GM12878 (cell line): ENCODE results near the gene LRBA. TPM values are rescaled to one million over a fixed set of nuclear protein-coding genes. Genes with fewer than 3 reads are reported as not detected.

Source experiments
- ATAC-seq: fragments of 200-7000 bp; cut with Tn5 transposase; 3 replicates; pipeline ENCODE4 v1.9.1; 2020; ENCODE audit warnings: mild to moderate bottlenecking, moderate library complexity
- BruUV-seq: library from RNA; stranded (reverse); fragments of 400-500 nt; replicated peaks from 2 replicates; lab custom pipeline; 2021; lab: Mats Ljungman, UMichigan
- CTCF ChIA-PET: fragments of 300-600 bp; sonication (Branson Sonifier 250); formaldehyde crosslinking; extraction: SDS; loops from one replicate; lab custom pipeline; 2021; ENCODE audit warnings: inconsistent platforms; lab: Yijun Ruan, JAX
- POLR2A ChIA-PET: fragments of 350-600 bp; formaldehyde crosslinking; extraction: SDS; loops from one replicate; lab custom pipeline; 2021; ENCODE audit warnings: inconsistent platforms; lab: Charles Lee
- RAD21 ChIA-PET: fragments of 300-600 bp; sonication (Branson Sonifier 250); formaldehyde crosslinking; loops from one replicate; lab custom pipeline; 2023; ENCODE audit warnings: antibody characterized with exemption; ENCODE audit not compliant: unreplicated experiment; lab: Charles Lee
- SMC1A ChIA-PET: fragments of 300-600 bp; sonication (Branson Sonifier 250); formaldehyde crosslinking; loops from one replicate; lab custom pipeline; 2023; ENCODE audit not compliant: unreplicated experiment, uncharacterized antibody; lab: Charles Lee
- DNase-seq: peaks from one replicate; pipeline ENCODE4 v3.0.0-alpha.2; 2011; ENCODE audit warnings: low read depth, low spot score
- FAIRE-seq: peaks from 3 replicates; lab custom pipeline; 2011; peaks lifted over from hg19 to GRCh38; lab: Jason Lieb, UNC
- H2AFZ ChIP-seq: 2 replicates; pipeline ENCODE4 v1.6.0; 2011; ENCODE audit warnings: low read depth, low read length, control low read depth; ENCODE audit not compliant: control insufficient read depth
- H3K27ac ChIP-seq: 2 replicates; pipeline ENCODE4 v1.5.1; 2011; ENCODE audit warnings: control low read depth; ENCODE audit not compliant: control insufficient read depth, insufficient read depth
- H3K27me3 ChIP-seq, 2 experiments: replicated peaks in 1 of 2; 2 replicates each; pipeline versions ENCODE4 v1.6.0 to v1.6.1; 2011; ENCODE audit warnings: low read length in 1 of 2; ENCODE audit not compliant: control insufficient read depth in 2 of 2, insufficient read depth in 2 of 2
- H3K36me3 ChIP-seq, 2 experiments: 2 replicates each; pipeline ENCODE4 v1.5.1; 2011; ENCODE audit warnings: low read length in 1 of 2; ENCODE audit not compliant: control insufficient read depth in 2 of 2, insufficient read depth in 2 of 2
- H3K4me1 ChIP-seq: 2 replicates; pipeline ENCODE4 v1.6.1; 2011; ENCODE audit warnings: mild to moderate bottlenecking, low read length, moderate library complexity, mixed read lengths; ENCODE audit not compliant: control insufficient read depth, insufficient read depth
- H3K4me2 ChIP-seq: 2 replicates; pipeline ENCODE4 v1.6.0; 2011; ENCODE audit warnings: control low read depth; ENCODE audit not compliant: control insufficient read depth, insufficient read depth
- H3K4me3 ChIP-seq: fragments of 200-600 bp; sonication (generic); 2 replicates; pipeline ENCODE4 v1.5.1; 2016
- H3K79me2 ChIP-seq: 2 replicates; pipeline ENCODE4 v1.6.0; 2011; ENCODE audit warnings: low read length; ENCODE audit not compliant: control insufficient read depth, insufficient read depth
- H3K9ac ChIP-seq: 2 replicates; pipeline ENCODE4 v1.8.0; 2011; ENCODE audit warnings: low read length, control low read depth, mixed read lengths; ENCODE audit not compliant: control insufficient read depth, insufficient read depth
- H3K9me3 ChIP-seq: replicated peaks from 3 replicates; pipeline ENCODE4 v1.5.1; 2011; ENCODE audit warnings: mild to moderate bottlenecking, low read length; ENCODE audit not compliant: control insufficient read depth, insufficient read depth
- H4K20me1 ChIP-seq: 2 replicates; pipeline ENCODE4 v1.6.0; 2011; ENCODE audit not compliant: control insufficient read depth, insufficient read depth
- HDGF ChIP-seq: fragments of 450-650 bp; IDR thresholded peaks from 2 replicates; pipeline ENCODE4 v1.6.1; 2016; ENCODE audit warnings: antibody characterized with exemption
- IKZF1 ChIP-seq: fragments of 450-650 bp; conservative IDR thresholded peaks from 2 replicates; pipeline ENCODE4 v1.6.1; 2017; ENCODE audit warnings: antibody characterized with exemption, mild to moderate bottlenecking
- MYC ChIP-seq: IDR thresholded peaks from 2 replicates; pipeline ENCODE4 v1.6.1; 2011; ENCODE audit warnings: mild to moderate bottlenecking, low read length, moderate library complexity, inconsistent platforms; ENCODE audit not compliant: insufficient read depth, insufficient replicate concordance, insufficient read length, severe bottlenecking
- NFXL1 ChIP-seq: fragments of 450-650 bp; IDR thresholded peaks from 2 replicates; pipeline ENCODE4 v1.6.1; 2017; ENCODE audit warnings: antibody characterized with exemption, mild to moderate bottlenecking, borderline replicate concordance
- PML ChIP-seq: IDR thresholded peaks from 2 replicates; pipeline ENCODE4 v1.6.1; 2012; ENCODE audit warnings: low read length, inconsistent platforms
- RFX5 ChIP-seq: IDR thresholded peaks from 2 replicates; pipeline ENCODE4 v1.6.1; 2011; ENCODE audit warnings: low read depth, low read length, improper control_type of control experiment
- ZSCAN29 ChIP-seq: fragments of 450-650 bp; IDR thresholded peaks from 2 replicates; pipeline ENCODE4 v1.6.1; 2017; ENCODE audit warnings: mild to moderate bottlenecking, moderate library complexity
- WGBS: methylation state at CpG from one replicate; pipeline ENCODE4 v1.1.6; 2016; ENCODE audit warnings: low lambda C conversion rate; ENCODE audit not compliant: insufficient replicate concordance, insufficient coverage; ENCODE audit errors: missing lambda C conversion rate; 5-methylcytosine and 5-hydroxymethylcytosine counted together
- in situ Hi-C: fragments of 300-500 bp; cut with MboI; formaldehyde crosslinking; loops from 9 replicates; pipeline ENCODE4 v1.14.3; 2018; ENCODE audit warnings: mixed read lengths
- intact Hi-C: fragments of 100-400 bp; cut with micrococcal nuclease; formaldehyde crosslinking; loops from one replicate; pipeline ENCODE4 v1.14.2; 2022; ENCODE audit not compliant: unreplicated experiment
- polyA plus RNA-seq, 11 experiments: library from polyadenylated mRNA; depleted of rRNA in 4 of 11; unstranded in 6 of 11; stranded (reverse) in 5 of 11; fragments of >200 nt; fragmentation: Nextera tagmentation in 4 of 11; fragmentation: Illumina TruSeq in 1 of 11; extraction: Ambion mirVana in 4 of 11; extraction: Trizol in 1 of 11; gene quantifications; 1 replicate in 1 of 11; 2 replicates in 10 of 11; pipeline versions ENCODE4 v1.2.1 to v1.2.3, GENCODE V29; 2011 to 2016; ENCODE audit warnings: inconsistent platforms in 2 of 11, missing spikeins in 2 of 11, low read depth in 1 of 11
- total RNA-seq, 4 experiments: library from RNA; depleted of rRNA in 3 of 4; stranded (reverse); fragments of >200 nt in 3 of 4; fragmentation: Illumina TruSeq in 1 of 4; extraction: Trizol in 1 of 4; gene quantifications; 2 replicates each; pipeline versions ENCODE4 v1.2.1 to v1.2.3, GENCODE V29; 2013 to 2021
- TF ChIP-seq, protein P1 (sequence below): fragments of 450-650 bp; IDR thresholded peaks from 2 replicates; pipeline ENCODE4 v1.6.1; 2017; ENCODE audit warnings: low read depth, mild to moderate bottlenecking, moderate library complexity
- TF ChIP-seq, protein P2 (sequence below): fragments of 450-650 bp; IDR thresholded peaks from 2 replicates; pipeline ENCODE4 v1.6.1; 2017; ENCODE audit warnings: mild to moderate bottlenecking

LRBA gene
- total and polyA plus RNA-seq, 10 of the 15 experiments (the other 5 are each of a cell fraction or from before 2014, with no cell fraction given), result 20.3 to 93.4 (median 55.0) TPM

DNA sequence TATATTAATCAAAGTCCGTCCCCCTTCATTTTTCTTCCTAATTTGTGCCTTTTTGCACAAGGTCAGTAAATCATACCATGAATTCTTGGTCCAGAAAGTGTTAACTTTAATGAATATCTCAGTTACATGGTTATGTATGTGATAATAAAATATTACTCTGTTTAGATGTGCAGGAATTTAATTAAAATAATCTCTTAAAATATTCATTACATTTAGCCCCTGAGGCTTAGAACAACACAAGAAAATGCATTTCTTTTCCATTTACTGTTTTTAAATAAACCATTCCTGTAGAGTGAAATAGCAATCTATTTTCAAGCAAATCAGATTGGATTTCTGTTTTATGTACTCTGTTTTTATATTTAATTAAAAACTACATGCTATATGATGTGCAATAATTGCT is 415.5 kb downstream of the LRBA start:
- Histone ChIP-seq H3K79me2 (no peaks in the 10 kb centered on the region), H2AFZ (no peak overlapping the region), H3K9me3 (no peaks in the 10 kb centered on the region), H3K27me3 (no peaks in the 10 kb centered on the region), H3K4me2 (no peak overlapping the region), H4K20me1 (no peaks in the 10 kb centered on the region), H3K4me3 (no peak overlapping the region), H3K9ac (no peak overlapping the region), H3K27ac (no peak overlapping the region), H3K36me3 (no peaks in the 10 kb centered on the region), H3K4me1 (no peaks in the 10 kb centered on the region)
- no peak for ATAC-seq
- in situ Hi-C loops (no loop called here), intact Hi-C loops (loop anchor here (10.0 kb wide), 1 partner anchor 305 kb away; no protein-coding TSS in a partner anchor)
- ChIA-PET POLR2A (no interaction called here), CTCF (no interaction called here), SMC1A (no interaction called here), RAD21 (no interaction called here)
- TF ChIP-seq MYC, result no peak
- no peak for TF ChIP-seq ZSCAN29
- no peak for TF ChIP-seq IKZF1
- TF ChIP-seq NFXL1, result no peak
- TF ChIP-seq HDGF, result no peak
- no TSS peak for BruUV-seq
- no peak for DNase-seq
- FAIRE-seq, result no peak
- 96% methylated on average over 1 of the region's 1 CpG for WGBS

DNA sequence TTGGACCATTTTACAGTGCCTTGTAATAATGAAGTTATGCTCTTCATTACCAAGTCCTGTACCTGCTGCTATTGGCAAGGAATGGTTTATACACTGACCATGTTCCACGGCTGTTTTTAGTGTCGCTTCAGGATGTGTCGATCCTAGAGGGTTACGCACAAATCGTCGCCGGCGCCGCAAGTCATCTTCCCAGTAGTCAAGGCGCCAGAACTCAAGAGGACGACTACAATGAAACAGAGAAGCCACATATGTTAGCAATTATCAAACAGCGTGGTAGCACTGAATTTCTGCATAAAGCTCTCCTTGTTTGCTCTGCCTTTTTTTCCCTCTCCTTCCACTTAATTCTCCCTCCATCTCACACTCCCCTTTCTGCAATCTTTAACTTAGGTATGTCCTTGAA is 416.2 kb downstream of the LRBA start:
- H3K4me1 ChIP-seq, result no peaks in the 10 kb centered on the region
- no peaks in the 10 kb centered on the region for H3K79me2 ChIP-seq
- ATAC-seq (no peak), FAIRE-seq (no peak), DNase-seq (no peak)
- ChIA-PET POLR2A (interaction anchor here (0.5 kb wide), 1 partner anchor 474 kb away, joined by 4 read pairs; no protein-coding TSS in a partner anchor), CTCF (interaction anchor here (1.2 kb wide), 1 partner anchor 23 kb away, joined by 3 read pairs; no protein-coding TSS in a partner anchor), SMC1A (interaction anchor here (1.6 kb wide), 1 partner anchor 11 kb away, joined by 6 read pairs; no protein-coding TSS in a partner anchor), RAD21 (no interaction called here)
- H3K4me2 ChIP-seq, result no peak overlapping the region
- in situ Hi-C loops (no loop called here), intact Hi-C loops (loop anchor here (10.0 kb wide), 1 partner anchor 304 kb away; no protein-coding TSS in a partner anchor)
- TF ChIP-seq, protein P1, sequence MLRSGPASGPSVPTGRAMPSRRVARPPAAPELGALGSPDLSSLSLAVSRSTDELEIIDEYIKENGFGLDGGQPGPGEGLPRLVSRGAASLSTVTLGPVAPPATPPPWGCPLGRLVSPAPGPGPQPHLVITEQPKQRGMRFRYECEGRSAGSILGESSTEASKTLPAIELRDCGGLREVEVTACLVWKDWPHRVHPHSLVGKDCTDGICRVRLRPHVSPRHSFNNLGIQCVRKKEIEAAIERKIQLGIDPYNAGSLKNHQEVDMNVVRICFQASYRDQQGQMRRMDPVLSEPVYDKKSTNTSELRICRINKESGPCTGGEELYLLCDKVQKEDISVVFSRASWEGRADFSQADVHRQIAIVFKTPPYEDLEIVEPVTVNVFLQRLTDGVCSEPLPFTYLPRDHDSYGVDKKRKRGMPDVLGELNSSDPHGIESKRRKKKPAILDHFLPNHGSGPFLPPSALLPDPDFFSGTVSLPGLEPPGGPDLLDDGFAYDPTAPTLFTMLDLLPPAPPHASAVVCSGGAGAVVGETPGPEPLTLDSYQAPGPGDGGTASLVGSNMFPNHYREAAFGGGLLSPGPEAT, result no peak
- TF ChIP-seq RFX5 (no peak), PML (no peak)
- TF ChIP-seq, protein P2, sequence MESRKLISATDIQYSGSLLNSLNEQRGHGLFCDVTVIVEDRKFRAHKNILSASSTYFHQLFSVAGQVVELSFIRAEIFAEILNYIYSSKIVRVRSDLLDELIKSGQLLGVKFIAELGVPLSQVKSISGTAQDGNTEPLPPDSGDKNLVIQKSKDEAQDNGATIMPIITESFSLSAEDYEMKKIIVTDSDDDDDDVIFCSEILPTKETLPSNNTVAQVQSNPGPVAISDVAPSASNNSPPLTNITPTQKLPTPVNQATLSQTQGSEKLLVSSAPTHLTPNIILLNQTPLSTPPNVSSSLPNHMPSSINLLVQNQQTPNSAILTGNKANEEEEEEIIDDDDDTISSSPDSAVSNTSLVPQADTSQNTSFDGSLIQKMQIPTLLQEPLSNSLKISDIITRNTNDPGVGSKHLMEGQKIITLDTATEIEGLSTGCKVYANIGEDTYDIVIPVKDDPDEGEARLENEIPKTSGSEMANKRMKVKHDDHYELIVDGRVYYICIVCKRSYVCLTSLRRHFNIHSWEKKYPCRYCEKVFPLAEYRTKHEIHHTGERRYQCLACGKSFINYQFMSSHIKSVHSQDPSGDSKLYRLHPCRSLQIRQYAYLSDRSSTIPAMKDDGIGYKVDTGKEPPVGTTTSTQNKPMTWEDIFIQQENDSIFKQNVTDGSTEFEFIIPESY, result no peak
- H4K20me1 ChIP-seq, result no peaks in the 10 kb centered on the region
- BruUV-seq, result no TSS peak
- no peak overlapping the region for H3K4me3 ChIP-seq
- H3K27me3 ChIP-seq, result no peaks in the 10 kb centered on the region
- H3K36me3 ChIP-seq, result no peaks in the 10 kb centered on the region
- H2AFZ ChIP-seq, result no peak overlapping the region
- H3K9me3 ChIP-seq, result no peaks in the 10 kb centered on the region
- no peak overlapping the region for H3K27ac ChIP-seq
- no peak overlapping the region for H3K9ac ChIP-seq
- WGBS, result over 99% methylated on average over 12 of the region's 12 CpGs
